DLD1 (cell line): ENCODE results near the gene MAPK8IP2.

ENCODE experiments used
- in situ Hi-C: cut with HindIII; loops from 2 replicates; pipeline ENCODE4 v1.10.0; 2017; ENCODE audit warnings: low sequenced_read_pairs

Gene MAPK8IP2

DNA sequence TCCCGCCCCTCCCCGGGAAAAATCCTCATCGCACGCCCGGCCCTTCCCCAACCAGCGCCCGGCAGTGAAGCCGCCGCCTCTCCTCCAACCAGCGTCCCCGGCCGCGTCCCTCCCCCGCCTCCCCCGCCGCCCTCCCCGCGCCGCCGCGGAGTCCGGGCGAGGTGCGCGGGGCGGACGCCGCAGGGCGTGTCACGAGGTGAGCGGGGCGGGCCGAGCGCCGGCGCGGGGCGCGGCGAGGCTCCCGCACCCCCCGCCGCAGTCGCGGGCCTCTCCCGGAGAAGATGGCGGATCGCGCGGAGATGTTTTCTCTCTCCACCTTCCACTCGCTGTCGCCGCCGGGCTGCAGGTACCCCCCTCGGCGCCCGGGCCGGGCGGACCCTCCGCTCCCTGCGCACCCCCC lies at the start of gene MAPK8IP2:
MAPK8IP2 (plus strand) TSS at position 256 of the 400 bp plus-strand sequence; CDS start at position 282, 26 bp downstream.
- in situ Hi-C loops = no loop called here

- in situ Hi-C loops = no loop called here
Measured at GRCh38 chr22:50551160-50551752, 49.3 kb upstream of the MAPK8IP2 start.

- in situ Hi-C loops = no loop called here
Measured at GRCh38 chr22:50553310-50553709, 47.3 kb upstream of the MAPK8IP2 start.

- in situ Hi-C loops = no loop called here
Measured at GRCh38 chr22:50556703-50557102, 43.9 kb upstream of the MAPK8IP2 start.

- in situ Hi-C loops = no loop called here
Measured at GRCh38 chr22:50560034-50560433, 40.6 kb upstream of the MAPK8IP2 start.

GRCh38 chr22:50561401-50562358 lies 38.9 kb upstream of the MAPK8IP2 start:
- in situ Hi-C loops = no loop called here

GRCh38 chr22:50562523-50563412 lies 37.8 kb upstream of the MAPK8IP2 start, which contains the start of gene SYCE3:
Gene SYCE3 (minus strand): TSS chr22:50562919. CDS start chr22:50556405, 6,514 bp downstream.
- in situ Hi-C loops = no loop called here

DNA sequence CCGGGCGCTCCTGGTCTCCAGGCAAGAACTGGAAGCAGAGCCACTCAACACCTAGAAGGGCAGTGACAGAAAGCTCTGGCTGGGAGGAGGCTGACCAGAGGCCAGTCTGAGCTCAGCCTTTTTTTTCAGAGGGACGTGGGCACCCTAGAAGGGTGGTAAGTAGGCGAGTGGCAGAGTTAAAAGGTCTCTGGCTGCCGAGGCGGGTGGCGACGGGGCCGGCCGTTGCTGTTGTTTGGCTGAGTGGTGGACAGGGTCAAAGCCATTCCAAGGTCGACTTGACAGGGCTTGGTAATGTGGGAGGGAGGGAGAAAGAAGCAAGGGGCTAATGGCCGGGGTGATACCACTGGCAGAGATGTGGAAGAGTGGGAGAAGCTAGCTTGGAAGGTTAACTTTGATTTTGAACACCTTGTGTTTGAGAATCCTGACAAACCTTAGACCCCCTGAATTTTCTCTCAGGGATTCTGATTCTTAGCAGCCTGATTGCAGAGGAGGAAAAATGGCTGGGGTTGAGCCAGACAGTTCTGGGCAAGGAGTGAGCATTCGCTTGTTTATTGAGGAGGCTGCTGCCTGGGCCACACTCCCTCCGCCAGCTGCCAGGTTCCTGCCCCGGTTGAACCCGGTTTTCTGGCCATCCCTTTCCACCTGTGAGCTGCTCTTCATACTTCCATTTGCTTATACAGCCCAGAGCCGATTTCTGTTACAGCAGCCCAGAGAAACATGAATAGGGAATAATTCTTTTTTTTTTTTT lies 37.0 kb upstream of the MAPK8IP2 start:
- in situ Hi-C loops = no loop called here

DNA sequence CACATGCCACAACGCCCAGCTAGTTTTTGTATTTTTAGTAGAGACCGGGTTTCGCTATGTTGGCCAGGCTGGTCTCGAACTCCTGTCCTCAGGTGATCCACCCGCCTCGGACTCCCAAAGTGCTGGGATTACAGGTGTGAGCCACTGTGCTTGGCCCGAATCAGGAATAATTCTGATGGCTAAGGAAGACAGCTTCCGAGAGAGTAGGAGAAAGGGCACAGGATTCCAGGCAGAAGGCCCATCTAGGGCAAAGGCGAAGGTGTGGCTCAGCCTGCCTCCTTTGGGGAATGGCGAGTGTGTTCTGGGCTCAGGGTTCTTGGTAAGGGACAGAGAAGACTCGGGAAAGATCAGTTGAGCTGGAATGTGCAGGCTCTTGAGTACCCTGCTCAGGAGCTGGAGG lies 36.3 kb upstream of the MAPK8IP2 start:
- in situ Hi-C loops = no loop called here

GRCh38 chr22:50567721-50568252 lies 32.8 kb upstream of the MAPK8IP2 start:
- in situ Hi-C loops = no loop called here

GRCh38 chr22:50568626-50569025 lies 32.0 kb upstream of the MAPK8IP2 start:
- in situ Hi-C loops = no loop called here

GRCh38 chr22:50569041-50569459 lies 31.5 kb upstream of the MAPK8IP2 start:
- in situ Hi-C loops = no loop called here

- in situ Hi-C loops = no loop called here
Measured at GRCh38 chr22:50569896-50570535, 30.6 kb upstream of the MAPK8IP2 start.

DNA sequence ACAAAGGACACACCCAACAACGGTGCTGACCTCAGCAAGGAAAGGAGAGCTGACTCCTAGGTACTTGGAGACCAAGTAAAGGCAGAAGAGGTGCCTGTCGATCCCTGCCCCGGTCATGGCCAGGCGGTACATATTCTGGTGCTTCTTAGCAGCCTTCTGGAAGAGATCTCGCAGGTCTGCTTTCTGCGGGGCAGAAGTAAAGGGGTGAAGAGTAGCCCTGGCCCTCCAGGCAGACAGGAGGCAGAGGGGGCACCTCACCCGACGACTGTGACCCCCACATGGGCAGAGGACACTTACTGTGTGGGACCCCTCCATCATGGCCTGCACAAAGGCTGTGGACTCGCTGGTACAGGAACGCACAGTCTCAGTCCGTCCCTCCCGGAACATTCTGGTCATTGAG lies 29.7 kb upstream of the MAPK8IP2 start:
- in situ Hi-C loops = no loop called here

DNA sequence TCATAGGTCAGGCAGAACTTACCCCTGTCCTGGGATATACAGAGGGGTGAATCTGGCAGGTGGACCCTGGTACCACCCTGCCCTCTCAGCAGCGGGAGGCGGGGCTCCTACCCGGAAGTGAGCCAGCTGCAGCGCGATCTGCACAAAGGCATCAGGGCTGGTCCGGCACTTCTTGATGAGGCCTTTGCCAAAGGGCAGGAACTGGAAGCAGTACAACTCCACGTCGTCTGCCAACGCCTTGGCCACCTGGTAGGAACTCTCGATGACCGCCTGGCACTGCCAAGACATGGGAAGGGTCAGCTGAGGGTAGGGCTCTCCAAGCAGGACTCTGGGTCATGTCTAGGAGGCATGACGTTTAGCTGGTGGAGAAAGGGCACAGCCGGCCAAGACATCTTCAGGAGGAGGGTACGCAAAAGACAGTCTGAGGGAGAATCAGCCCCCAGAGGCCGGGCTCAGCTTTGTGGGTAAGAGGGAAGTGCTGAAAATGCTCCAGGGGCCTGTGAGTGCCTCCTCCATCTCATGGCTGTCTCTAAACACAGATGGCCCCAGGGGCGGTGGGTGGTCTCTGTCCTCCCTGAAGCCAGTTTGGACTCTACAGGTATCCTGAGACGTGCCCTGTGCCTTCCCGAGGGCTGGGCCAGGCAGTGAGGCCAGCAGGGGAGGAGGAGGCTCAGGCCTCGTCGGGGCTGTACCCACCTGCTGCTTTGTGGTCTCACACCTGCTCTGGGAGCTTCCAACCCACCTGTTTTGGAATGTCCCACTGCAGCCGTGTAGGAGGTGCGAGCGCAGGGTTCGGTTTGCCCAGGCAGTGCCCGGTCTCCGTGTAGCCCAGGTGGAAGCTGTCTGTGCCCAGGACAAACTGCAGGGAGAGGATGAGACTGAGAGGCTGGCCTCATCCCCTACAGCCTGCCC lies 29.1 kb upstream of the MAPK8IP2 start:
- in situ Hi-C loops = no loop called here

- in situ Hi-C loops = no loop called here
Measured at GRCh38 chr22:50572965-50573364, 27.6 kb upstream of the MAPK8IP2 start.

GRCh38 chr22:50573491-50574382 lies 26.9 kb upstream of the MAPK8IP2 start:
- in situ Hi-C loops = no loop called here

GRCh38 chr22:50574383-50574755 lies 26.2 kb upstream of the MAPK8IP2 start:
- in situ Hi-C loops = no loop called here
